Stimulated activated CD8-positive, alpha-beta memory T cell treated with anti-CD3 and anti-CD28 coated beads, Interleukin-7, amount 100 ng/mL, for 1 hour (primary cell): ENCODE measurements around the gene MFSD11.
"Not testable (repeated sequence)": the region's sequence is repeated elsewhere in the genome, so short reads cannot be mapped to it uniquely, and the experiment has no call there.

ENCODE experiments used
- DNase-seq, 2 donors: peaks; one replicate each; pipeline ENCODE4 v3.0.0-alpha.2; 2020; ENCODE audit warnings: low read depth in 2 of 2

MFSD11 gene

GRCh38 chr17:76709077-76709950 lies 28.6 kb upstream of the MFSD11 start:
- DNase-seq, result no peak

- DNase-seq, result not testable (repeated sequence)
Measured at GRCh38 chr17:76709951-76710862, 27.7 kb upstream of the MFSD11 start.

- peak; percentile 30 to 34 for DNase-seq
Measured at GRCh38 chr17:76710863-76711611, 26.9 kb upstream of the MFSD11 start, which contains the start of gene MXRA7. TSS of gene MXRA7 (minus strand) at chr17:76710965. CDS start at chr17:76710946, 19 bp downstream.

GRCh38 chr17:76712321-76712720 lies 25.6 kb upstream of the MFSD11 start:
- not testable (repeated sequence) for DNase-seq

GRCh38 chr17:76713765-76714164 lies 24.2 kb upstream of the MFSD11 start:
- DNase-seq, result no peak

GRCh38 chr17:76714336-76714735 lies 23.6 kb upstream of the MFSD11 start:
- DNase-seq, result no peak

GRCh38 chr17:76714822-76715495 lies 23.0 kb upstream of the MFSD11 start:
- DNase-seq, result peak; percentile 47 to 68

GRCh38 chr17:76715496-76715830 lies 22.5 kb upstream of the MFSD11 start:
- no peak for DNase-seq

- DNase-seq, result peak; percentile 46 to 64
Measured at GRCh38 chr17:76716146-76716838, 21.6 kb upstream of the MFSD11 start.

- no peak for DNase-seq
Measured at GRCh38 chr17:76716839-76717215, 21.1 kb upstream of the MFSD11 start.

GRCh38 chr17:76718516-76718915 lies 19.4 kb upstream of the MFSD11 start:
- DNase-seq, result no peak

- DNase-seq, result no peak
Measured at GRCh38 chr17:76720211-76720610, 17.7 kb upstream of the MFSD11 start.

- no peak for DNase-seq
Measured at GRCh38 chr17:76720941-76721340, 17.0 kb upstream of the MFSD11 start.

- no peak for DNase-seq
Measured at GRCh38 chr17:76721463-76721862, 16.5 kb upstream of the MFSD11 start.

GRCh38 chr17:76722279-76722678 lies 15.6 kb upstream of the MFSD11 start:
- DNase-seq, result no peak

GRCh38 chr17:76722977-76723376 lies 14.9 kb upstream of the MFSD11 start:
- DNase-seq, result not testable (repeated sequence)

- DNase-seq, result no peak
Measured at GRCh38 chr17:76723812-76724211, 14.1 kb upstream of the MFSD11 start.

- peak; percentile 27 to 38 for DNase-seq
Measured at GRCh38 chr17:76725580-76726230, 12.2 kb upstream of the MFSD11 start.

- peak; percentile 85 for DNase-seq
Measured at GRCh38 chr17:76726231-76726775, 11.6 kb upstream of the MFSD11 start, which contains the start of gene JMJD6. TSS of gene JMJD6 (minus strand) at chr17:76726606. CDS start at chr17:76726475, 131 bp downstream.
